Aorta (tissue), 5 donors: ENCODE measurements around the gene CST6. TPM values are rescaled to one million over a fixed set of nuclear protein-coding genes. Genes with fewer than 3 reads are reported as not detected.

Source experiments
- ATAC-seq: fragments of 200-7000 bp; cut with Tn5 transposase; one replicate; pipeline ENCODE4 v1.9.1; 2022; ENCODE audit warnings: moderate library complexity; ENCODE audit not compliant: low FRiP score
- DNase-seq, 2 donors: peaks; one replicate each; pipeline ENCODE4 v3.0.0-alpha.2; 2020
- H3K27ac ChIP-seq, 2 donors: one replicate each; pipeline ENCODE4 v1.5.1; 2013; ENCODE audit warnings: low read length in 2 of 2, mild to moderate bottlenecking in 2 of 2, moderate library complexity in 2 of 2, control low read depth in 1 of 2, inconsistent platforms in 1 of 2, low read depth in 1 of 2
- H3K27me3 ChIP-seq, 2 donors: one replicate each; pipeline ENCODE4 v1.6.1; 2013; ENCODE audit warnings: control low read depth in 1 of 2, low read length in 1 of 2, mild to moderate bottlenecking in 1 of 2, moderate library complexity in 1 of 2; ENCODE audit not compliant: insufficient read depth in 2 of 2, control insufficient read depth in 1 of 2
- H3K36me3 ChIP-seq, 2 donors: one replicate each; pipeline ENCODE4 v1.6.1; 2013; ENCODE audit warnings: control low read depth in 1 of 2, low read length in 1 of 2, mild to moderate bottlenecking in 1 of 2; ENCODE audit not compliant: insufficient read depth in 2 of 2, control insufficient read depth in 1 of 2
- H3K4me1 ChIP-seq, 2 donors: one replicate each; pipeline ENCODE4 v1.6.1; 2013; ENCODE audit warnings: low read length in 2 of 2, control low read depth in 1 of 2, mild to moderate bottlenecking in 1 of 2, moderate library complexity in 1 of 2; ENCODE audit not compliant: insufficient read depth in 2 of 2, control insufficient read depth in 1 of 2
- H3K4me3 ChIP-seq, 2 donors: one replicate each; pipeline ENCODE4 v1.5.1; 2013; ENCODE audit warnings: low read length in 2 of 2, control low read depth in 1 of 2, mild to moderate bottlenecking in 1 of 2
- H3K9me3 ChIP-seq: one replicate; pipeline ENCODE4 v1.6.1; 2013; ENCODE audit warnings: mild to moderate bottlenecking, low read length; ENCODE audit not compliant: control insufficient read depth
- WGBS, 2 donors: extraction: QIAGEN DNeasy Blood & Tissue Kit; methylation state at CpG; one replicate each; pipeline ENCODE4 v1.1.7; 2013; 5-methylcytosine and 5-hydroxymethylcytosine counted together
- intact Hi-C, 2 donors: fragments of 100-400 bp; cut with DNase I; formaldehyde crosslinking; loops; one replicate each; pipeline versions ENCODE4 v1.14.2 to v1.15.0; 2022
- polyA plus RNA-seq, 2 donors: library from polyadenylated mRNA; stranded (reverse); fragments of 200-250 nt; gene quantifications; one replicate each; pipeline ENCODE4 v1.2.3, GENCODE V29; 2013
- total RNA-seq, 2 donors: library from RNA; stranded (reverse); fragmentation: NEBNext Ultra II Directional; extraction: Animal tissue kit (Norgen Biotek cat#: 25700); gene quantifications; one replicate each; pipeline ENCODE4 v1.2.1, GENCODE V29; 2021
- donor health status: healthy with polysubstance abuse.
- donor health status: Bipolar disorder and iron deficiency.
- donor health status: DM: no; HTN: no; CAD: no.
- donor health status: DM: no; HTN: no; CAD: no.
- donor health status: DM: yes; HTN: yes; CAD: no.

CST6 gene
- total and polyA plus RNA-seq, 4 donors, result 6.6 to 28.0 (median 16.5) TPM

DNA sequence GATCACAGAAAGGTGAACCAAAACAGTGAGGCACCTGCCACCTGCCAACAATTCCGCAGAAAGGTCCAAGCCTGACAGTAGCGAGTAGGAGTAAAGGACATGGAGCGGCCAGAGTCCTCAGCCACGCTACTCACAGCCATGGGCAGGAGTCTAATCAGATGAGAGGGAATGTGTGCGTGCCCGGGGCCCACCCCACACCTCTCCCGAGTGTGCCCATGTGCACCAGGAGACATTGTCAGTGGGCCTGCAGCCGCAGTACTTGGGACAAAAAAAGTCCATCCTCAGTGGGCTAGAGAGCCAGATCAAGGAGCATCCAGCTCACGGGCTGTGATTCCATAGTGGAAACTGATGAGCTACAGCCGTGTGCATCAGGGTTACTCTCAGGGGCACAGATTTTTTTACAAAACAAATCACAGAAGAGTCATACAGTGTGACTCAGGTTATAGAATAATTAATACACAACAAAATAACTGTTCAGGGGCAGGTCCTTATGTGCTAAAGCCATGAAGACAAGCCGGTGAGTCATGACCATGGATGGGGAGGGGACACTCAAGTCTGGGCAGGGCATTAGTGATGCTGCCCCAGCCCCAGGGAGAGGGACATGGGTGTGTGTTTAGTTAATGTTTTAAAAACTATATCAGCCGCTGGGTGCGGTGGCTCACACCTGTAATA, 38.2 kb upstream of the CST6 start:
- intact Hi-C loops, result no loop called here
- H3K27me3 ChIP-seq, result no peaks in the 10 kb centered on the region
- no peak for DNase-seq
- H3K36me3 ChIP-seq, result peaks cover 3 to 9% of the 10 kb centered on the region in 2 donors
- 92 to 94% methylated on average over 13 of the region's 13 CpGs for WGBS, 2 donors
- no peaks in the 10 kb centered on the region for H3K4me1 ChIP-seq
- H3K4me3 ChIP-seq, result no peak overlapping the region
- H3K9me3 ChIP-seq, result no peaks in the 10 kb centered on the region
- no peak for ATAC-seq
- no peak overlapping the region for H3K27ac ChIP-seq

- ATAC-seq (no peak), DNase-seq (peak in 1 of 2 donors; percentile 33)
- WGBS, 2 donors, result 89 to 91% methylated on average over 9 of the region's 9 CpGs
- peaks cover 3 to 9% of the 10 kb centered on the region in 2 donors for H3K36me3 ChIP-seq
- no peak overlapping the region for H3K27ac ChIP-seq
- H3K27me3 ChIP-seq, result no peaks in the 10 kb centered on the region
- intact Hi-C loops, result no loop called here
- no peaks in the 10 kb centered on the region for H3K4me1 ChIP-seq
- no peak overlapping the region for H3K4me3 ChIP-seq
- H3K9me3 ChIP-seq, result no peaks in the 10 kb centered on the region
Measured at GRCh38 chr11:65975771-65976170, 36.0 kb upstream of the CST6 start.

DNA sequence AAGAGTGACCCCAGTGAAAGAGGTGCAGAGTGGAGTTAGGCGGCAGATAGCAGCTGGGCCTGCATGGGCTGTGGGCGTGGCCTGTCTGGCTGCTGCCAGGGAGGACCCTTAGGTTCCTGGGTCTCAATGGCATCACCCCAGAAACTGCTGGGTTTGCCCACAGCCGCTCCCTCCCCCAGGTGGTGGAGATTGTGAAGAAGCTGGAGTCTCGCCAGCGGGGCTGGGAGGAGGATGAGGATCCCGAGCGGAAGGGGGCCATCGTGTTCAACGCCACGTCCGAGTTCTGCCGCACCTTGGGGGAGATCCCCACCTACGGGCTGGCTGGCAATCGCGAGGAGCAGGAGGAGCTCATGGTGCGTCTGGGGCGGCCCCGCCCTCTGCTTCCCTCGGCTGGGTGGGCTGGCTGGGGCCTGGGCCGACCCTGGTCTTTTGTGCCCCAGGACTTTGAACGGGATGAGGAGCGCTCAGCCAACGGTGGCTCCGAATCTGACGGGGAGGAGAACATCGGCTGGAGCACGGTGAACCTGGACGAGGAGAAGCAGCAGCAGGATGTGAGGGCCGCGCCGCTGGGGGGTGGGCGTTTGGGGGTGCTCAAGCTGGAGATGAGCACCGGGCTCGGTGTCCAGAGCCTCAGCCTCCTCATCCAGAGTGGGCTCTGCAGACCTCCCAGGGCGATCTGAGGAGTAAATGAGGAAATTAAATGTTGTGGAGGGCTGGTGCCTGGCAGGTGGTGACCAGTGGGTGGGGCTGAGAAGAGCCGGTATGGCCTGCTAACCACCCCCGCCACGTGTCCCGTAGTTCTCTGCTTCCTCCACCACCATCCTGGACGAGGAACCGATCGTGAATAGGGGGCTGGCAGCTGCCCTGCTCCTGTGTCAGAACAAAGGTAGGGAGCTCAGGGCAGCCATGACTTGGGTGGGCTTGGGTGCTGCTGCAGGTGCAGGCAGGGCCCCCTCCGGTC, 35.3 kb upstream of the CST6 start:
- intact Hi-C loops, result no loop called here
- peak; percentile 16 for ATAC-seq
- no peak overlapping the region for H3K27ac ChIP-seq
- no peaks in the 10 kb centered on the region for H3K9me3 ChIP-seq
- 83 to 84% methylated on average over 43 of the region's 43 CpGs for WGBS, 2 donors
- DNase-seq, result no peak
- H3K4me1 ChIP-seq, result no peaks in the 10 kb centered on the region
- H3K4me3 ChIP-seq, result no peak overlapping the region
- no peaks in the 10 kb centered on the region for H3K27me3 ChIP-seq
- H3K36me3 ChIP-seq, result peaks cover 3 to 9% of the 10 kb centered on the region in 2 donors

- Histone ChIP-seq H3K4me3 (no peak overlapping the region), H3K27me3 (no peaks in the 10 kb centered on the region), H3K9me3 (no peaks in the 10 kb centered on the region), H3K4me1 (no peaks in the 10 kb centered on the region), H3K27ac (no peak overlapping the region), H3K36me3 (peaks cover 3 to 9% of the 10 kb centered on the region in 2 donors)
- DNase-seq (no peak), ATAC-seq (peak; percentile 2)
- WGBS, 2 donors, result 86 to 89% methylated on average over 27 to 29 of the region's 29 CpGs
- intact Hi-C loops, result no loop called here
Measured at GRCh38 chr11:65977621-65978390, 34.0 kb upstream of the CST6 start.

GRCh38 chr11:65978391-65979238, 33.2 kb upstream of the CST6 start:
- 91% methylated on average over 33 to 34 of the region's 34 CpGs for WGBS, 2 donors
- ATAC-seq, result no peak
- no peaks in the 10 kb centered on the region for H3K4me1 ChIP-seq
- peaks cover 3 to 9% of the 10 kb centered on the region in 2 donors for H3K36me3 ChIP-seq
- DNase-seq, result no peak
- intact Hi-C loops, result no loop called here
- H3K27ac ChIP-seq, result no peak overlapping the region
- no peaks in the 10 kb centered on the region for H3K9me3 ChIP-seq
- no peaks in the 10 kb centered on the region for H3K27me3 ChIP-seq
- H3K4me3 ChIP-seq, result no peak overlapping the region

- Histone ChIP-seq H3K27ac (no peak overlapping the region), H3K4me3 (no peak overlapping the region), H3K36me3 (peaks cover 3 to 9% of the 10 kb centered on the region in 2 donors), H3K4me1 (no peaks in the 10 kb centered on the region), H3K27me3 (no peaks in the 10 kb centered on the region), H3K9me3 (no peaks in the 10 kb centered on the region)
- DNase-seq, result no peak
- peak; percentile 9 for ATAC-seq
- WGBS, 2 donors, result 81 to 83% methylated on average over 10 of the region's 10 CpGs
- intact Hi-C loops, result no loop called here
Measured at GRCh38 chr11:65979261-65979759, 32.5 kb upstream of the CST6 start.

- intact Hi-C loops, result loop anchor here in 1 of 2 donors (10.0 kb wide), 1 partner anchor 276 kb away; no protein-coding TSS in a partner anchor
- peak in 1 of 2 donors; percentile 35 for DNase-seq
Measured at GRCh38 chr11:65981101-65981740, 30.6 kb upstream of the CST6 start.

More at GRCh38 chr11:65981101-65981740, 30.6 kb upstream of the CST6 start:
- Histone ChIP-seq H3K27me3 (no peaks in the 10 kb centered on the region), H3K9me3 (no peaks in the 10 kb centered on the region), H3K36me3 (peaks cover 3 to 7% of the 10 kb centered on the region in 2 donors), H3K27ac (no peak overlapping the region), H3K4me1 (no peaks in the 10 kb centered on the region), H3K4me3 (no peak overlapping the region)
- WGBS, 2 donors, result 73 to 75% methylated on average over 12 of the region's 12 CpGs
- ATAC-seq, result no peak
